GM21723 (cell line): Measurements from ENCODE around the gene LRMDA.

Experiments
- ATAC-seq: cut with Tn5 transposase; IDR thresholded peaks from one replicate; pipeline ENCODE4 v1.9.1; 2021; ENCODE audit warnings: mild to moderate bottlenecking, moderate library complexity; ENCODE audit not compliant: unreplicated experiment

The LRMDA gene

DNA sequence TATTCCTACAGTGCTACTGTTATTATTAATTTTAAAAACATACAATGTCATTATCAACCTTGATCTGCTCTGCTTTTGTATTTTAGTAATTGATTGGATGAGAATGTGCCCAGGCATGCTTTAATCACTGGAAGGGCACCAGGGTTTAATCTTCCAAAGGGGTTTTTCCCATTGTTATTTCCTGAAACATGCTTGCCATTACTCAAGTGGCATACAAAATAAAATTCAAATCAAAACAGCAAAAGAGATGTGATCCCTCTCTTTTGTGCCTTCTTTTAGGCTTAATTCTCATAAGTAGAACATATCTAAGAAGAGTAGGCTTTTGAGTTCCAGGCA, 963.3 kb downstream of the LRMDA start:
- ATAC-seq, result no peak

DNA sequence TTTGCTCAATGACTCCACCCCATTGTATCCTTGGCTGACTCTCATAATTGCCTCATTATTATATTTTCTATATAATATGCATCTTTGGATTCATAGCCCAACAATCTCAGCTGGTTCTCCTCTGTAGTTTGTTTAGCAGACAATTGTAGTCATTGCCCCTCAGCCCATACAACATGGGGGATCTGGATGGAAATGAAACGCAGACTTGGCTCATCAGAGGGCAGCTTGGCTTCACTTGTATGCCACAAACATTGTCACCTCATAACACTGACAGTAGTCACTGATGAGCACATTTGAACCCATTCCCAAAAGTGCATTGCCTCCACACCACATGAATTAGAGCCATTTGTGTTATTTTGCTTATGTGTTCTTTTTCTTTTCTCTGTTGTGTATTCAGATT, 963.8 kb downstream of the LRMDA start:
- ATAC-seq, result no peak

DNA sequence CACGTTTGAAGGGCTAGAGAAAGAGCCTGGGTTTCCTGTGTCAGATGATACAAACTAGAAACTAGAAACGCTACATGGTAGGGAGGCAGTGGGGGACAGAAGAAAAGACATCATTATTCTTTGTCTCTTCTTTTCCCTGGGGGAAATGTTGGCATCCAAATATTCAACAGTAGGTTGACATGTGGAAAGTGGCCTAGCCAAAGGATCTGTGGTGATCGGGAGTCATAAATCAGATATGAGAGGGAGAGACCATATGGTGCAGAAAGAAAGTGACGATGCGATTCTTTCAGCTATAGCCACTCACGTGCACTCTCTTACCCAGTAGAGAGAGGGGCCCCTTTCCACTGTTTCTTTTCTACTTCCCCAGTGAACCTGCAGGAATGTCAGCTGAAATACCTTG, 964.7 kb downstream of the LRMDA start:
- no peak for ATAC-seq

DNA sequence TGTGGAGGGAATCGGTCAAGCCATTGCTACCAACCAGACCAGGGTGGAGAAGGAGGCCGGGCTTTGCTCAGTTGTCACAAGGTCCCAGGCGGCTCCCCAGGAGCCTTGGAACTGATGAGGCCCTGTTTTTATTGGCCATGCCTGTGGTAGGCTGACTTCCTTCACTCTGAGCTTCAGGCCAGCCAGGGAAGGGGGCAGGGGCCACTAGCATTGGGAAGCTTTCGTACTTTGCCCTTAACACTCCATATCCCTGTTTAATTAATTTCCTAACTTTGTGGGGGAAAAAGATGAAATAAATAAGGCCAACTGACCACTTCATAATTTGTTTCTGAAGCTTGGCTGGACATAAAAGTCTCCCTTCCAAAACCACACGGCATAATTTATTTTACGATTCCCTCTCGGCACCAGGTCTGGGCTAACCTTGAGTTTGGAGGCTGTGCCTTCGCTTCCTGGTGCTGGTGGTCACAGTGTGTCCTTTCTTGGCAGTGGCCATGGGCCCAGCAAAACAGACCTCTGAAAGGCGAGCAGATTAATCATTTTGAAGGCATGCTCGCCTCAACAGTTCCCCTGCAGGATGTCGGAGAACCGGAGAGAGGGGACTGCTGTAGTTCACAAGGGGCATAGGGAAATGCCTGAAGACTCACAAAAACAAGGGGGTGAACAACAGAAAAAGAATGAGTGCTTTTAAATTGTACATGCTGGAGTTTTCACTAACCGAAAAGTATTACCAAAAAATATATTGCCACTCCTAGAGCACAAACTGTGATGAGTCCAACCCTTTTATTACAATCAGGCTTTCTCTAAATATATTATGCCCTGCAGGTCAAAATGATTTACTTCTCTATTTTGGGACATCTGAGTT, 966.0 kb downstream of the LRMDA start:
- ATAC-seq, result no peak

DNA sequence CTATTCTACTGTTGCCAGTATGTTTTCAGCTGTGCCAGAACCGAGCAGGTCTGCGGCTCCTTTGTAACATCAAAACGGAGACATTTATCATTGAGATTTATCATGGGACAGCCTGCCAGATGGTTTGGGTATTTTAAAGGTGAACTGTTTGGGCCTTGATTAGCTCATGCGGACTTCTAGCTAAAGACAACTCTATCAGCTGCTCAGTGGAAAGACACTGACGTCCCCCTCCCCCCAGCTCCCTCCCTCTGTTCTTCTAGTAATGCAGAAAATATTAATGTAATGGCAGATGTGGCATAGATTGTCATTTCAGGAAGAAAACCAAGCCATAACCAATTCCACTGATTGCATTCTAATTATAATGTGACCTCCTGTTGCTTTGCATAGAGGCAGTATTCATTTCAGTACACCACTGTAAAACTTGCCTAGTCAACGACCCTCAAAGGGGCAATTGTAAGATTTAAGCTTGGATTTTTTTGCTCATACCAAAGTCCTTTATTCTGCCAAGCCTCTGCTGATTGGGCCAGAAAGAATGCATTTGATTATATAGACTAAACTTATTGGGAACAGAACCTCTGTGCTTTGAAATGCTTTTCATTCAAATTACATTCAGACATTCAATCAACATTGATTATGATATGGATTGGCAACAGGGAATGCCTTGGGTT, 966.8 kb downstream of the LRMDA start:
- no peak for ATAC-seq

DNA sequence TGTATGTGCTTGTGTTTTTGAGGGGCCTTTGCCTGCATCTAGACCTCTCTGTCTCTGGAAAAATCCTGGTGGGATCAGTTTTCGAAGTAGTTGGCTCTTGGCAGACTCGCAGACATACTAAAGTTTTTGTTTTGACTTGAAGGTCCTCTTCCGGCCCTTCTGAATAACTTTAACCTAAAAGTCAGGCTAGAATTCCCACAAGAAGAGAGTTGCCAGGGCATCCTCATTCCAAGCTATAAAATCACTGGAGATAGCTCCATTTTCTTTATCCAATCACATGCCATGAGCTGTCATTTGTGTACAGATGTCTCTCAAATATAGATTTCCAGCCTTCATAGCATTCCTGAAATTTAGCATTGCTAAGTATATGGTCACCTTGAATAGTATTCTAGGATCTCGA, 967.8 kb downstream of the LRMDA start:
- no peak for ATAC-seq

DNA sequence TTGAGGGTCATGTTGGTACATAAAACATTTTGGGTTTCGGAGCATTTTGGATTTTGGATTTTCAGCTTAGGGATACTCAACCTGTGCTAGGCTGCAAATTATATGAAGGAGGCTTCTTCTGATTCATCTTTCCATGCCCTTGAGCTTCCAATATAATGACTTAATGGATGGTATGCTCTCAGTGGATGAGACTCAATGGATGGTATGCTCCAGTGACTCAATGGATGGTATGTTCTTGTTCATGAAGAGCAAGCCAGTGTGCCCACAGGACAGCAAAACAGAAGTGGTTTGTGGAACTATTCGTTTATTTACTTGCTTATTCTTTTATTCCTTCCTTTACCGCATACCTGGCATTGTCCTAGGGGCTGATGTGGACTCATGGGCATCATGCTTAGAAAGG, 969.6 kb downstream of the LRMDA start:
- ATAC-seq, result no peak

DNA sequence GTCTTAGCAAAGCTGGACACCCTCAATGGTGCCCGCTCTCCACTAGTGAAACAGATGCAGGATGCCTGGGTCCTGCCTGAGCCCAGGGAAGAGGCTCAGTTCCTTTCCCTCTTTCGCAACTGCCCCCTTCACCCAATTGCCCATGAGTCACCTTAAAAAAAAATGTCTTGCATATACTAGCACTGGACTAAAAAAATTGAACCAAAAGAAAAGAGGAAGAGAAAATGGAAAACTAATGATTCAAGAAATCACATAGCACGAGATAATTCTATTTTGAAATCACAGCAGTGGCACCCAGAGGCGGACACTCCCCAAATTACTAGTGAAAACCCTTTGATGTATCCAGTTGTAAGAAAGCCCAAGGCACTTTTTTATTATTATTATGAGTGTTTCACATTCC, 972.5 kb downstream of the LRMDA start:
- ATAC-seq, result no peak

DNA sequence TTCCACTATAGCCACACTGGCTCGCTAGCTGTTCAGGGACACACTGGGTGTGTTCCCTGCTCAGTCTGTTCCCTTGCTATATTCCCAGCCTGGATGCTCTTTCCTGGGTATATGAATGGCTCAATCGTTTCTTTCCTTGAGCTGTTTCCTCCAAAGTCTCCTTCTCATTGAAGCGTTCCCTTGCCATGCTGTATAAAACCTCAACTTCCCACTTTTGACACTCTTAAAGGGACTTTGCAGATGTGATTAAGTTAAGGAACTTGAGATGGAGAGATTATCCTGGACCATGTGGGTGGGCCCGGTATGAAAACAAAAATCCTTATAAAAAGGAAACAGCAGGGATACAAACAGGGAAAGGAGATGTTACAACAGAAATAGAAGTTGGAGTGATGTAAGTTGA, 973.1 kb downstream of the LRMDA start:
- no peak for ATAC-seq

DNA sequence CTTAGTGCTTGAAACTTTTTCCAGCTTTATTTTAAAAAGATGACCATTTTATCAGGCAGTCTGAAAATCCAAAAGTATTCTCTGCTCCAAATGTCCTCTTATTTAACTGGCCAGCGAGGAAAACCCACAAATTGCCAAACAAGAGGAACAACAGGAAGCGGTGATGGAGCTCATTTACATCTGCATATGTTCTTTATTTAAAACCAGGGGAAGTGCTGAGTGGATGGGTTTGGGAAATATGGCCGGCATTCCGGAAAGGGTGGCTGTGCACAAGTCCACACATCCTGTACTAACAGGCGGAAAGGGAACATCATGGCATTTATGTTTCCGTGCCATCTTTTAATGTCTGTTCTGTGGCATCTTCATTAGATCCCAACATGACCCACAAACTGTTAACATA, 974.5 kb downstream of the LRMDA start:
- no peak for ATAC-seq

DNA sequence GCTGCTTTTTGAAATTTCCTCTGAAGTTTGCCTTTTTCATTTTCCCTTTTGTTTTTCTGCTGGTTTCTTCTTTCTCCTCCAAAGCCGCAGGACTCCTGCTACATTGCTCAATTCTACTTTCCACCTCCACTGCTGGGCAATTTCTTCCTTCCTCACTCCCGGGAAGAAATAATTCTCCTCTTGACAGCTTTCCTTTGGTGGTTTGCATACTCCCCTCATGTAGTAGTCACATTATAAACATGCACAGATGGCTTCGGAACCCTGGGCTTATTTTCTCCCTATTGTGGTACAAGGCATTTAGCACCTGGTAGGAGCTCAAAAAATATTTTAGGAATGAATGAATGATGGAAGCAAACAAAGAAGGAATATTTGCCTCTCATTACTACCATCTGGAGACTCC, 977.2 kb downstream of the LRMDA start:
- ATAC-seq, result no peak

DNA sequence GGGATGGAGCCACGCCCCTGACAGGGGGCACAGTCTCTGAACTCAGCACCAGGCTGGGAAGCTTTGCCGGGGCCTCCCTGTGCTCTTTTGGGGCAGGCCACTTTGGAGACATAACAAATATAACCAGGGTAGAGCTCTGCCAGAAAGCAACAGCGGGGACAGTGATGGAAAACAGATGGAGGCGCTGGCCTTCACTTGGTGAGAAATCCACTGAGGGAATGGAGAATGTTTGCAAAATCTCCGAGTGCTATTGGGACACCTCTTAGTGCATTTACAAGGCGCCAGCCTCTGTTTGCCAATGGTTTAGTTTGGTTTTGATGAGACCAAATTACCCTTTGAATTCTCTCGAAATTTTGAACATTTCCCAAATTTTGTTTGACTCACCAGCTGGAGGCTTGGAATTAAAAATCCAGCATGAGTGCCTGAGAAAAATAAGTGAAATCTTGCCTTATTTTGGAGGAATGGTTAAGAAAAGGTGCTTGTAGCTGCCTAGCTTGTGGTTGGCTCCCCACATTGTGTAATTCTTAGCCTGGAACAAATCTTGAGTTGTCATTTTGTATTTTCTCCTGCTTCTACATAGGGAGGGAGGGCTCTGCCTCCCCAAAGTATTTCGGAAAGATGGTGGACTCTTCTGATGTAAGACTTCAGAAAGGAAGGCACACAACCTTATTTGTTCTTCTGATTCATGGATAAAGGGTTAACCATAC, 980.5 kb downstream of the LRMDA start:
- ATAC-seq, result no peak

DNA sequence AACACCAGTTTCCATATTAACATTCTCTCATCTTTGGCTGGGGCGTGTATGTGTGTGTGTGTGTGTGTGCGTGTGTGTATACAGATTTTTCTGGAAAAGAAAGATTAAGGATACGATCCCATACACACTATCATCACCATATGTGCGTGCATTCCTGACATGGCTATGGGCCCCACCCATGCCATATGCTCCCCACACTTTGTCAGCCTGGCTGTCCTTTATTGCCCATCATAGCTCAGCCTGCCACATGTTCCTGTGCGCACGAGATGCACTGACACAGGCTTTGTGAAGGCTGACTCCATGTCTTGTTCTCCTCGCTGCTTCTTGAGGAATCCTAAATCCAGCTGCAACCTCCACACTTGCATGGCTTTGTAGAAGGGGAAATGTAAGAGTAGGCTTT, 984.1 kb downstream of the LRMDA start:
- ATAC-seq, result no peak

DNA sequence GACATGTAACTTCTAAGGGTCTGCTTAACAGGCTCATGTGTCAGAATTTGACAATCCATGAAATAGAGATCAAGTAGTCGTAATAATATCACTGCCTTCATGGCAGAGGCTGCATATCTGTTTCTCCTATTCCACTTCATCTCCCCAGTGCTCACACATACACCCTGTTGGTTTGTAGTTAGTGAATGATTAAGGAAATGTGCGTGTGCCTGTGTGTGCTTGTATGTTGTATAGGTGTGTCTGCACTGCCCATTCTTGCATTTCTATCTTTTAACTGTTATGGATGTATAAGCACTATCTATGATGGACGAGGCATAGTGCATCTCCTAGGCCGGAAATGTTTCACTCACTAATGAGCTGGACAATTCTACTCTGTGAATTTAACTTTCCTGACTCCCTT, 985.2 kb downstream of the LRMDA start:
- no peak for ATAC-seq

DNA sequence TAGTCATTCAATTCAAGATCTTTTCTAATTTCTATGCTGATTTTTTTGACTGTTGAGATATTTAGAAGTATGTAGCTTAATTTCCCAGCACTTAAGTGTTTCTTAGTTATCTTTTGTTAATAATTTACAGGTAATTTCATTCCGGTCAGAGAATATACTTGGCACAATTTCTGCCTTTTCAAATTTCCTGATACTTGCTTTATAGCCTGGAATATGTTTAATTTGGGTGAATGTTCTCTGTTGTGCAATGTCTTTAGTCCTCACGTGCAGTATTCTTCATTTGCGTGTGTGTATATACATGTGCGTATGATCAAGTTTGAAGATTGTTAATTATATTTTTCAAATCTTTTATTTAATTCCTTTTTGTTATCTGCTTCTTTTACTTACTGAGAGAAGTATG, 989.3 kb downstream of the LRMDA start:
- ATAC-seq, result no peak

DNA sequence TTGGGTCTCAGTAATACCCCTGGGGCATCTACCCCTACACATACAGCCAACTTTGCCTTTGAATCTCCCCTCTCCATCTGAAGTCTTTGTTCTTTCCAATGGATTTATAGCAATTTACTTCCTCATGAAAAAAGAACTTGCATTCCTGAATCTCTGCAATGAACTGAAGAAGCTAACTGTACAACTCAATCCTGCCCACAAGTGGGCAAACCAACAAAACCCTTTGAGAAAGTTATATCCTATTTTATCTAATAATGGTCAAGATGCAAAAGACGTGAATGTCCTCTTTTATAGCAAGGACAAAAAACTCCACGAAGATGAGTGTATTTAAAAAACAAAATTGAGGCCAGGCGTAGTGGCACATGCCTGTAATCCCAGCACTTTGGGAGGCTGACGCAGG, 991.3 kb downstream of the LRMDA start:
- no peak for ATAC-seq

DNA sequence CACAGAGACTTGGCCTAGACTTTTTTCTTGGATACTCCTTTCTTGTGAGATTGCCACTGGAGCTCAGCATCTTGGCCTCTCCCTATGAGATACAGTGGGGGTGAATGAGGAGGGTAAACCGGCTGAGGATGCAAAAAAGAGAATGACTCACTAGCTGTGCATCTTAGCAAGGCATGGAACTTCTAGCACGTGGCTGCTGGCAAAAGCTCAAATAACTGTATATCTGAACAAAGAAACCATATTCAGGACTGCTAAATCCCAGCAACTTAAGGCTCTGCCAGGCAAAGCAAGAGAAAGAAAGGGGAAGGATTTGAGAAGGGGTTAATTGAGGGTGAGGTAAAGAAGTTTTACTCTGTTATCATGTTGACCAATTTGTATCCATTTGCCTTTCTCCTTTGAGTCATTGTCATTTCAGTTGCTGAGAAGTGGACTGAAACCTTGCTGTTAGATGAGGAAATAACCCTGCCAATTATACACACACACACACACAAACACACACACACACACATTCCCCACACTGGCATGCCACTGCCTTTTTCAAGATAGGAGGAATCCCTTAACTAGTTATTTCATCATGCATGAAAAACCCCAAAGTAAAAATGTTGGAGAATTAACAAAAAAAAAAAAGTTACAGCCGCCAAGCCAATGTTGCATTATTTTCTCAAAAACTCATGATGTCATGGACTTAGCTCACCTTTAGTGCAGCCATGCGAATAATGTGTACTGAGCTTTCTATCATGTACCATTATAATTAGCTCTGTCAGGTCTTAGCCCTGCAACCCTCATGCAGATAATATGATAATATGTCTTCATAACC, 997.3 kb downstream of the LRMDA start:
- ATAC-seq, result no peak

DNA sequence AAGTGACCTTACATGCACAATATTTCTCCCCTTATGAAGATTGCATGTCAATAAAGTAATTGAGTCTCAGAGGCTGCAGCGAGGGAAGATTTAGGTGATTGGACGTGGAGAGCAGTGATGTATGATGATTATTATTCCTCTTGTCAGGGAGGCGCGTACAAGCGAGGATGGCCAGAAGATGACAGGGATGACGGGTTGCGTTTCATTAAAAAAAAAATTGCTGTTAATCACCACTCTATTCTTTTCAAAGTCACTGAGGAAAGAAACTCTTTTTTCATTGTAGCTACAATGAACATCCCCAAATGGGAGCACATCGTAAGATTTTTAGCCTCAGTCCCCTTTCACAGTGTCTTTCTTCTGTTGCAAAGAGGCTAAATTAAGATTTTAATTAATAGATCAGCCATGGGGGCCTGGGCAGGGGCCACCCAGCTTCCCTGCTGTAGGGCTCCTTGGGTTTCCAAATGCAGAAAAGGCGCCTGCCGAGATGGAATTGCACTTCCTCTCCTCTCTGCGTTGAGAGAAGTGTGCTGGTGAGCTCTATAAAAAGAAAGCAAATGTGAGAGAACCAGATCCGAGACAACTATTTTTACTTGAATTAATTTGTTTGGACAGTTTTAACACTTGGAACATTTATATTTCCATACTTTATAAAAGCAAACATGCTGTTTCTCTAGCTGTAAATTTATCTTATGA, 998.1 kb downstream of the LRMDA start:
- ATAC-seq, result no peak

DNA sequence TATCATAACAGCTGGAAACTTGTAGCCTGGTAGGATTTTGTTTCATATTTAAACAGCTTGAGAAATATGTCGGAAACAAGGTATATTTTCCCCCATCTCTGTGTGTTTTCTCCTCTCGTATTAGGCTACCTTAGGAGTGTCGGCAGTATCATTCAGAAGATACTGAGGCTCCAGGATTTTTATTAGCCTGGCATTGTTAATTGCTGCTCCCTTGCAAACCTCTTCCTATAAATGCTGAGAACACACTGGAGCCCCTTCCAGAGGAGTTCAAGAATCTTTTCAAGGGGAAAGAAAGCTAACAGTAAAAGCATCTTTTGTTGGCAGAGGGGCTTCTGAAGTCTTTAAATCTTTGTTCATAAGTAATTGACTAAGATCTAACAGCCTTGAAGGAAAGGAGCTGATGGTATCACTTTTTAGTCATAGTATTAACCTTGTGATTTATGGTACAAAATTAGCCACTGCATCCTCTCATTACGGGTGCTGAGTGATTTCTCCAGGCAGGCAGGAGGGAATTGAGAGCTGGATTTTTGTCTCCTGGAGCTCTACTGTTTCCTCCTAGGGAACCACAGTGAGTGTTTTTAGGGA, 998.7 kb downstream of the LRMDA start:
- ATAC-seq, result no peak
